LNCAP (cell line): ENCODE measurements around the gene ACVRL1.

Source experiments
- CTCF ChIP-seq: fragments of 450-650 bp; IDR thresholded peaks from 2 replicates; pipeline ENCODE4 v1.5.1; 2017; ENCODE audit warnings: mild to moderate bottlenecking

ACVRL1 gene

GRCh38 chr12:51953864-51954263 lies 46.6 kb downstream of the ACVRL1 start:
- TF ChIP-seq CTCF = no peak

- TF ChIP-seq CTCF = no peak
These were observed 47.5 kb downstream of the ACVRL1 start for GRCh38 chr12:51954561-51955361.

GRCh38 chr12:51955702-51956101 lies 48.4 kb downstream of the ACVRL1 start:
- no peak for TF ChIP-seq CTCF

- TF ChIP-seq CTCF = no peak
These were observed 51.2 kb downstream of the ACVRL1 start for GRCh38 chr12:51958542-51958941.

- no peak for TF ChIP-seq CTCF
These were observed 51.9 kb downstream of the ACVRL1 start for GRCh38 chr12:51959211-51959610.

GRCh38 chr12:51959921-51960320 lies 52.6 kb downstream of the ACVRL1 start:
- TF ChIP-seq CTCF = no peak

- no peak for TF ChIP-seq CTCF
These were observed 53.2 kb downstream of the ACVRL1 start for GRCh38 chr12:51960488-51960887.

- TF ChIP-seq CTCF = no peak
These were observed 53.6 kb downstream of the ACVRL1 start for GRCh38 chr12:51960890-51961289.
